ENCODE data around the gene TACR1.
"Not testable (repeated sequence)": the region's sequence is repeated elsewhere in the genome, so short reads cannot be mapped to it uniquely, and the experiment has no call there.

- TF ChIP-seq JUND (IDR thresholded peaks at IDR 0.05; ENCODE audit: low read length); CTCF (IDR thresholded peaks at IDR 0.05; ENCODE audit: control extremely low read depth in 1 of 3, insufficient read depth in 1 of 3, low read depth in 1 of 3, low read length in 3 of 3); EZH2 (IDR thresholded peaks at IDR 0.05; ENCODE audit: low read depth, low read length, severe bottlenecking); RNF2 (IDR thresholded peaks at IDR 0.05; ENCODE audit: borderline replicate concordance, low read depth, low read length, missing control alignments, poor library complexity, severe bottlenecking): not testable (repeated sequence)
These were observed 53.1 kb downstream of the TACR1 start for GRCh38 chr2:75146221-75146605.

Measured in H1 (cell line).